ENCODE data around the gene SRP9.
A peak's percentile ranks its signal among the peaks of the same experiment; 100 is the strongest.
"Not testable (repeated sequence)": the region's sequence is repeated elsewhere in the genome, so short reads cannot be mapped to it uniquely, and the experiment has no call there.

Gene SRP9

DNA sequence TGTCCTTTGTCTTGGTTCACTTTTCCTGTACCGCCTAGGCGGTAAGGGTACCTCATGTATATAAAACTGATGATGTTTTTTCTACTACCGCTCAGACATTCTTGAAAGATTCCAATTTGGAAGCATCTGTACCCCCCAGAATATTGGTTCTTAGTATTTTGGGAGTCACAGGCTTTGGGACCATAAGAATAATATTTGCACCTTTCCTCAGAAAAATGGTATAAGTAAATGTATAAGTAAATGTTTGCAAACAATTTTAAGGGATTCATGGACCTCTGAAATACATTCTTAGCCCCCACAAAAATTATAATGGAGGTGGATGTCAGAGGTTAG is 677 bp downstream of the SRP9 start:
- no peak for FAIRE-seq

DNA sequence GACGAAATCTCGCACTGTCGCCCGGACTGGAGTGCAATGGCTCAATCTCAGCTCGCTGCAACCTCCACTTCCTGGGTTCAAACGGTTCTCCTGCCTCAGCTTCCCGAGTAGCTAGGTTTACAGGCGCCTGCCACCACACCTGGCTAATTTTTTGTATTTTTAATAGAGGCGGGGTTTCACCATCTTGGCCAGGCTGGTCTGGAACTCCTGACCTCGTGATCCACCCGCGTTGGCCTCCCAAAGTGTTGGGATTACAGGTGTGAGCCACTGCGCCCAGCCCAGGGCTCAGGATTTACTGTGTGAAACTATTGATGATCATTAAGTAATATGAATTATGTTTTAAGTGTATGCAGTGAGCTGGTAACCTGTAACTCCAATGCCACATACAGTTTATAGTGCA is 1.5 kb downstream of the SRP9 start:
- FAIRE-seq, result not testable (repeated sequence)

DNA sequence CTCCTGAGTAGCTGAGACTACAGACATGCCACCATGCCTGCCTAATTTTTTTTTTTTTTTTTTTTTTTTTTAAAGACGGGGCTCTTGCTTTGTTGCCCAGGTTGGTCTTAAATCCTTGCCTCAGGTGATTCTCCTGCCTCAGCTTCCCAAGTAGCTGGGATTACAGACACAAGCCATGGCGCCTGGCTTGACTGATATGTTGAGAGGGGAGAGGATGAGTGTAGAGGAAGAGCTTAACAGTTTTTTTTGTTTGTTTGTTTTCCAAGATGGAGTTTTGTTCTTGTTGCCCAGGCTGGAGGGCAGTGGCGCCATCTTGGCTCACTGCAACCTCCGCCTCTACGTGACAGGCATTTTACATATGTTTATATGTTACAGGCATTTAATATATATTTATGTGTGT is 2.5 kb downstream of the SRP9 start:
- no peak for FAIRE-seq

DNA sequence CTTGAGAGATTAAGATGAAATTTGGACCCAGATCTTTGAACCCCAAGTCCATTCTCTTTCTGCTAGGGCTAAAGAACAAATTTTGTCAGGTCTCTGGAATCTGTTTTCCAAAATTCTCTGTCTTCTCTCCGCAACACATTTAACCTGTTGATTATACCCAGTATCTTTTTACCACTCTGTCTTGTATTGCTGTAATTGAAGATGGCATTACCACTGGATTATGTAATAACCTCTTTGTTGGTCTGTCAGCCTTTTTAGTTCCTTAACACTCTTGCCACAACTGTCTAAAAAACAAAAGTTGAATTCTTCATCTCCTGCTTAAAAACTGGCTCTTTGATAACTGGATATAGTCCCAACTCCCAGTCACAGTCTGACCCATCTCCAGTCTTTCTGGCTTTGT is 3.0 kb downstream of the SRP9 start:
- FAIRE-seq, result no peak

DNA sequence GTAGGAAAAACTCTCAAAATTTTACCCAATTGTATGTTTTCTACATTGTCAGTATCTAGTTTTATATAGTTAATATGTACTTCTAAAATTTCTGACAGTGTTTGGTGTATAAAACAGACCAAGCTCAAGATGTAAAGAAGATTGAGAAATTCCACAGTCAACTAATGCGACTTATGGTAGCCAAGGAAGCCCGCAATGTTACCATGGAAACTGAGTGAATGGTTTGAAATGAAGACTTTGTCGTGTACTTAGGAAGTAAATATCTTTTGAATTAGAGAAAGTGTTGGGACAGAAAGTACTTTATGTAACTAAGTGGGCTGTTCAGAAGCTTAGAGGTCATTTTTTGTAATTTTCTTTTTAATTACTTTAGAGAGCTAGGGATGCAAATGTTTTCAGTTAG is 11.5 kb downstream of the SRP9 start:
- FAIRE-seq, result not testable (repeated sequence)

DNA sequence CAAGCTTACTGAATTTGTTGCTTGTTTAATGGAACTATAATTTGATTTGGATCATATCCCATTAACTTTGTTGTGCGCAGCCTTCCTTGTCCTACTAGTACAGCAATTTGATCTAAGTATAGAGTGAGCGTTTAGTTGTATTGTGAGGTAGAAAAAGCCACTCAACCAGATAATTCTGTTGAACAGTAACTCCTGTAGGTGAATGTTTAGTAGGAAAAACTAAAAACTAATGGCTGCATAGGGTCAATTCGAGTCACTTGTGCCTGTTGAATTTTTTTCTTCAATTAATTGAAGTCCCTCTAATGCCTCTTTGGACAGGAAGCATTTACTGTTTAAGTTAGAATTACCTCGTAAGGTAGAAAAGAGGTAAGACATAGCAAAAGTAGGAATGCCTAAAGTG is 17.3 kb downstream of the SRP9 start:
- FAIRE-seq, result no peak

DNA sequence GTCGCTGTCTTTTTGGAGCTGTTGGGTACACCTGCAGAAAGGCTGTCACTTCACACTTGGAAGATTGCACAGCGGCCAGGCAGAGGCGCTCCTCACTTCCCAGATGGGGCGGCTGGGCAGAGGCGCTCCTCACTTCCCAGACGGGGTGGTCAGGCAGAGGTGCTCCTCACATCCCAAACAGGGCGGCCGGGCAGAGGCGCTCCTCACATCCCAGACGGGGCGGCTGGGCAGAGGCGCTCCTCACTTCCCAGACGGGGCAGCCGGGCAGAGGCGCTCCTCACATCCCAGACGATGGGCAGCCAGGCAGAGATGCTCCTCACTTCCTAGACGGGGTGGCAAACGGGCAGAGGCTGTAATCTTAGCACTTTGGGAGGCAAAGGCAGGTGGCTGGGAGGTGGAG is 18.5 kb downstream of the SRP9 start:
- not testable (repeated sequence) for FAIRE-seq

DNA sequence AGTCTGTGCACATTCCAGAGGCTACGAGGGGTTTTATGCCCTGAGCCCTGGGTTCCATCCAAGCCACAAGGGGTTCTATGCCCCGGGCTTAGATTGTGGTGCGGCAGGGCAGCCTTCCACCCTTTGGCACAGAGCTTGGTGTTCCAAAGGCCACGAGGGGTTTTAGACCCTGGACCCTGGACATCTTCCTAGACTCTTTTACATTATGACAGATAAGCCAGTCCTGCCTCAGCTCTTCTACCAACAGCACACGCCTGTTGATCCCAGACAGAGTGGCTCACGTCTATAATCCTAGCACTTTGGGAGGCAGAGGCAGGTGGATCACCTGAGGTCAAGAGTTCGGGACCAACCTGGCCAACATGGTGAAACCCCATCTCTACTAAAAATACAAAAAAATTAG is 23.5 kb downstream of the SRP9 start:
- FAIRE-seq, result not testable (repeated sequence)

DNA sequence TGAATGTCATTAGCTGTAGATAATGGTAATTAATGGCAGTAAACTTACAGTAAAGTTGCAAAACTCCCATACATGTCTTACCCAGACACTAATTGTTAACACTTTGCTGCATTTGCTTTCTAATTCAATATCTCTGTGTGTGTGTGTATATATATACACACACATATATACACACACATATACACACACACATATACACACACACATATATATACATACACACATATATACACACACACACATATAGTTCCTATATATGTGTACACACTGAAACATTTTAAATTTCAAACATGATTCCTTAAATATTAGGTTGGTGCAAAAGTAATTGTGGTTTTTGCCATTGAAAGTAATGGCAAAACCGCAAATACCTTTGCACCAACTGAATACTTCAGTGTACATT is 28.6 kb downstream of the SRP9 start:
- no peak for FAIRE-seq

DNA sequence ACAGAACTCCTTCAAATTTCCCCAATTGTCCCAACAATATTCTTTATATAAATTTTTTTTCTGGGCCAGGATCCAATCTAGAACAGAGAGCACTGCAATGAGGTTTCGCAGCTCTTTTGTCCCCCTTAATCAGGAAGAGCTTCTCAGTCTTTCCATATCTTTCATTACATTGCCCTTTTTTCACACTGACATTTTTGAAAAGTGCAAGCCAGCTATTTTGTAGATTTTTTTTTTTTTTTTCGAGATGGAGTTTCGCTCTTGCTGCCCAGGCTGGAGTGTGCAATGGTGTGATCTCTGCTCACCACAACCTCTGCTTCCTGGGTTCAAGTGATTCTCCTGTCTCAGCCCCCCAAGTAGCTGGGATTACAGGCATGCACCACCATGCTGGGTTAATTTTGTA is 29.1 kb downstream of the SRP9 start:
- FAIRE-seq, result not testable (repeated sequence)

DNA sequence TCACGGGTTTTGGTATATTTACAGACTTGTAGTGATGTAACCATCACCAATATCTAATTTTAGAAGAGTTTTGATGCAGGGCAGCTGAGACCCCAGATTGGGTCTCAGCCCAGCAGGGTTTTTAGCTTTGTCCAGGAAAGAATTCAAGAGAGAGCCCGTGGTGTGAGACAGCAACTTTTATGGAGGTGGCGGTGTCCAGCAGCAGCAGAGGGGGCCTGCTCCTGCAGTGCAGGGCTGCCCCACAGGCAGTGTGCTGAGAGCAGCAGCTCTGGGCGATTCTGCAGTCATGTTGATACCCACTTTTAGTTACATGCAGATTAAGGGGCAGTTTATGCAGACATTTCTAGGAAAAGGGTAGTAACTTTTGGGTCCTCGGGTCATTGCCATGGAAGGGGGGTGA is 30.5 kb downstream of the SRP9 start:
- FAIRE-seq, result no peak

DNA sequence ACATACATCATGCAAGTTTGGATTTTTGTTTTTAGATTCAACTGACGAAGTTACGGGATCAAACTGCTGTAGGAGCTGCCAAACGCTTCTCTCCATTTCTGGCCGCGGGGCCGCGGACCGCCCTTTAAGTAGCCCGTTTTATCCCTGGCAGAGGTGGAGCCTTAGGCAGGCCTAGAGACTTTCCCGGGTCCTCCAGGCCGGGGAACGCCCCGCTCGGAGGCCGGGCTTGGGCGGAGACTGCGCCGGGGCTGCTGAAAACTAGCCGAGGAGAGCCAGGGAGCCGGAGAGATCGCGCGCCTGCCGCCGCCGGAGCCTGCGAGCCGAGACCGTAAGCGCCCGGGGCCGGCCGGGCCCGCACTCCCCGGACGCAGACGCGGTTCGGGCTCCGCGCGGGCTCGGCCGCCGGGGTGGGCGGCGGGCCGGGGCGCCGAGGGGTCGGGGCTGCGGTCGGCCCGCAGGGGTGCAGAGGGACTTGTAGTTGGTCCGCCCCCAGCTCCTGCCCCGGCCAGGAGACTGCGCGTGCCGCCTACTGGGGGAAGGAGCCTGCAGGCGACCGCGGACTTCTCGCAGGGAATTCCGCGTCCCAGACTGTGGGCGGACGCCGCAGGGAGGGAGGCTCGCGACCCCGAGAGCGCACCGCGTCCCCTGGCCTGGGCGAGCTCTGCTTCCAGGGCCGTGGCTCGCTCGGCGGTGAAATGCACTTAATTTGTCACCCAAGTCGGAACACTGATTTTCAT is 32.4 kb downstream of the SRP9 start, which contains the start of gene EPHX1:
Gene EPHX1 (plus strand): TSS at position 283 of the 737 bp plus-strand sequence. CDS start 18,606 bp downstream, outside the sequence.
- peak; percentile 3 for FAIRE-seq

DNA sequence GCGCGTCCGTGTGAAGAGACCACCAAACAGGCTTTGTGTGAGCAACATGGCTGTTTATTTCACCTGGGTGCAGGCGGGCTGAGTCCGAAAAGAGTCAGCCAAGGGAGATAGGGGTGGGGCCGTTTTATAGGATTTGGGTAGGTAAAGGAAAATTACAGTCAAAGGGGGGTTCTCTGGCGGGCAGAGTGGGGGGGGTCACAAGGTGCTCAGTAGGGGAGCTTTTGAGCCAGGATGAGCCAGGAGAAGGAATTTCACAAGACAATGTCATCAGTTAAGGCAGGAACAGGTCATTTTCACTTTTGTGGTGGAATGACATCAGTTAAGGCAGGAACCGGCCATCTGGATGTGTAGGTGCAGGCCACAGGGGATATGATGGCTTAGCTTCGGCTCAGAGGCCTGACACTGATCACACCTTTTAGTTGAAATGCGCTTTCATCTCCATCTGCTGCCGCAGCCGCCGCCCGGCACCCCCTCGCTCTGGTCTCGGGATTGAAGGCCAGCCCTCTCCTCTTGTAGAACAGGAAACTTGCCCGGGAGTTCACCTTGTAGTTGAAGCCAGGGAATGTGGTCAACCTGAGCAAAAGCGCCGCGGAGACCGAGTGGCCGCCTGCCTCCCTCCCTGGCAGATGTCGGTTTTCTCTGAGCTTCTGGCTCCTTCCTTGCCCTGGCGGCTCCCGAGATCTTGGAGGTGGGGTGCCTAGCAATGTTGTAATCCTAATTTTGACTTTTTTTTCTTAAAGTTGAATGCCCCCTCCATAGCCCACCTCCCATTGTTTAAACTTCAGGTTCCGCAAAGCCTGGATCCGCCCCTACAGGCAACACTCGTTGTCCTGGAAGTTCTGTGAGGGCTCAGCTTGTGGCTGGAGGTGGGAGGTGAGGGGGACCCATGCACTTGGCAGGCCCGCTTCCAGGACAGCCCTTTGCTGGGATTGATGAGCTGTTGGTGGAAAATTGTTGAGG is 33.2 kb downstream of the SRP9 start:
- FAIRE-seq, result not testable (repeated sequence)

DNA sequence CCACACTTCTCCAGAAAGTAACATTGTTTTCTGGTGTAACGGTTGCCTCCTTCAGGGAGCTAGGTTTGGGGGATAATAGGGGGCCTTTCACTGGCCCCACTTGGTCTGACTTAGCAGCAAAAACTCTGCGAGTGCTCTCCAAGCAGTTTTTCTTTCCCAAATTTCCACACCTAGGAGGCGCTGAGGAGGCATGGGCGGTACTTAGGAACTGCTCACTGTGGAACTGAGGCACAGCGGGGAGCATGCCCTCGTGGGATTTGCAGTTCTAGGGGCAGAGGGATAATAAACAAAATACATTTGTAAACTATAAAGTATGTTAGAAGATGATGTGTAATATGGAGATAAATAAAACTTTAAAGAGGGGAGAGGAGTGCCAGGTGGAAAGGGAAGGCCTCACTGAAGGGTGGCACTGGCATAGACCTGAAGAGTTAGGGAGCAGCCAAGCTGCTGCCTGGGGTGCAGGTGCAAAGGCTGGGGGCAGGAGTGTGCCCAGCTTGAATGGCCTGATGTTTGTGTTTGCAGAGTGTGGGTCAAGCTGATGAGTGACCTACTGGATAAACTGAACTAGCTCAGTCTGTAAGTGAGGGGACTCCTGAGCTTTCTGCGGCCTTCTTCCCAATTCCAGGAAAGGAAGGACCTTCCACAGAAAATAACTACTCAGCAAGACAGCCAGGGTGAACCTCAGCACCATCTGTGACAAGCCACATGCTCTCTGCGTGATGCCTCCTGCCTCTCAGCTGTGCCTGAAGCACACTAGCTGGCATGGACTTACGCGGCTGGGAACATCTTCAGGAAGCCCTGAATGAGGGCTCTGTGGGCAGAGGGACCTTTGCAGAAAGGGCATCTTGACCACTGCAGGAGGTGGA is 34.2 kb downstream of the SRP9 start:
- FAIRE-seq, result no peak

DNA sequence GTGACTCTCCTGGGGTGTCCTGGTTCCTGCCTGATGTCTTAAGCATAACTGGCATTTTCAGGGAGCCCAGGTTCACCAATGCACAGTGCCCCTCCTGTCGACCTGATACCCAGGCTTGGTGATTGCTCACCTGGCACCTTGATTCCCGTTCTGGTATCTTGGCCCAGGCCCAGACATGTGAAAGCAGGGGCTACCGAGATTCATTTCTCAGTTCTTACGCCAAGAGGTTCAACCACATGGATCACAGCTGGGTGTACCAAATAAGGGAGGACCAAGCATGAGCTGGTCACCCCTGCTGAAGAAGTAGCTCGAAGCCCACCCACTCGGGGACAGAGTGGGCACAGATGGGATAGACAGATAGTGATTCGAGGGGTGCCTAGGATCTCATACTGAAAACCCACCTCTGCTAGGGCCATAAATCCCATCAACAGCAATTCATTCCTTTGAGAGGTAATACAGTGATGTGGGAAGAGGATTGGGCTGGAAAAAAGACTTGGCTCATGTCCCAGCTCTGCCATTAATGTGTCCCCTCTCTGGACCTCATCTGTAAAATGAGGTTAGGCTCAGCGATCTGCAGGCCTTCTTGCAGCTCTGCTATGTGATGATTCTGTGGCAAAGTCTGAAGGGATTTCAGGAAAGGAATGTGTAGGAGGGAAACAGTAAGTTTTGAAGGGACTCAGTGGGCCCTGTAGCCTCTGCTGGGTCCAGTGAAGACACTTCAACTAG is 35.0 kb downstream of the SRP9 start:
- FAIRE-seq, result no peak

DNA sequence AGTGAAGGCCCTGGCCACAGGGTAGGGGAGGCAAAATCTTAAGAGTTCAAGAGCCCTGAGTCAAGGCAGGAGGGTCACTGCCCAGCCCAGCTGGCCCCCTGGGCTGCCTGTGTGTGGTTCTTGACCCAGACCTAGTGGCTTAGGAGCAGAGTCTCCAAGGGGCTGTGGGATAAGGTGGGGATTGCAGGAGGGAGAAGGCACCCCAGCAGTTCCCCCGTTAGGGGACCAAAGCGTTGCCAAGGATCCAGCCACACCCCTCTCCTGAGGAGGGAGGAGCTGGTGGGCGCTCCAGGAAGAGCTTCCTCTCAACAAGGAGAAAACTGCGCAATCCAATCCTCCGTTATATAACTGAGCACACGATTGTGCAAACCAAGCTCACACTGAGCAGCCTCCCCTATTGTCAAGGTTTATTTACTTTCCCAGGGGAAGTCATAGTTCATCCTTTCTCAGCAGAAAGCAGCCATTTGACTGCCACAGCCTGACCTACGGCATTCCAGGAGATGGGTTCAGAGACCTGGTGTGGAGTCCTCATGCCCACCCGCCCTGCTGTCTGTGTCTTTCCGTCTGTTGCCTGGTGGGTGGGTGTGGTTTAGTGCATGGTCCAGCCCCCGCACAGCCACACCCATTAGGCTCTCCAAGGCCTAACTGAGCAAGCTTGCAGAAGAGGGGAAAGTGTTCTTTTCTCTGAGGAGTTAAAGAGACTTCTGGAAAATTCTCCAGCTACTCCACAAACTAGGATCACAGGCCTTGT is 35.8 kb downstream of the SRP9 start:
- FAIRE-seq, result no peak

DNA sequence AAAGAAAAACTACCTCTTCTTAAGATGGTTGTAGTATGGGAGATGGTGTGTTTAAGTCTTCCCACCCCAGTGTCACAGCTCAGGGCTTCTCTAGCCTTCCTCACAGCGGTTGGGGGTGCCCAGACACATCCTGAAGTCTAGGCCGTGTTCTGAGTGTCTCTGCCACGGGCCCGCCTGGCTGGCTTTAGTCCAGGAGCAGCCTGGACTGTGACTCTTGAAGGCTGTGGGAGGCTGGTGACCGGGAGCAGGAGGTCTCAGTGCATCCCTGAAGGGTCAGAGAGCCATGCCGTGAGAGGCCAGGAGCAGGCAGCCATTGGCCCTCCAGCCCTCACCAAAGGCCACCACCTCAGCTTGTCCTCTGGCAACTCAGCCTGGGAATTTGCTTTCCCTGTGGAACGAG is 36.8 kb downstream of the SRP9 start:
- FAIRE-seq, result no peak

DNA sequence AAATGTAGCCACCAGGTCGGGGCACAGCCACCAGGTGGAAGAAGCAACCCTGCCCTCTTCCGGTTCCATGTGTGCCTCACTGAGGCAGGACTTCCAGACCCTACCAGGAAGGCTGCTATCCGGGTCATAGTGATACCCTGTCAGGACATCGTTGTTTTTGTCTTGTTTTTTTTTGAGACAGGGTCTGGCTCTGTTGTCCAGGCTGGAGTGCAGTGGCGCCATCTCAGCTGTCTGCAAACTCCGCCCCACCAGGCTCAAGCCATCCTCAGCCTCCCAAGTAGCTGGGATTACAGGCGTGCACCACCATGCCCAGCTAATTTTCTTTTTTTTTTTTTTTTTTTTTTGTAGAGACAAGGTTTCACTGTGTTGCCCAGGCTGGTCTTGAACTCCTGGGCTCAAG is 37.5 kb downstream of the SRP9 start:
- not testable (repeated sequence) for FAIRE-seq

DNA sequence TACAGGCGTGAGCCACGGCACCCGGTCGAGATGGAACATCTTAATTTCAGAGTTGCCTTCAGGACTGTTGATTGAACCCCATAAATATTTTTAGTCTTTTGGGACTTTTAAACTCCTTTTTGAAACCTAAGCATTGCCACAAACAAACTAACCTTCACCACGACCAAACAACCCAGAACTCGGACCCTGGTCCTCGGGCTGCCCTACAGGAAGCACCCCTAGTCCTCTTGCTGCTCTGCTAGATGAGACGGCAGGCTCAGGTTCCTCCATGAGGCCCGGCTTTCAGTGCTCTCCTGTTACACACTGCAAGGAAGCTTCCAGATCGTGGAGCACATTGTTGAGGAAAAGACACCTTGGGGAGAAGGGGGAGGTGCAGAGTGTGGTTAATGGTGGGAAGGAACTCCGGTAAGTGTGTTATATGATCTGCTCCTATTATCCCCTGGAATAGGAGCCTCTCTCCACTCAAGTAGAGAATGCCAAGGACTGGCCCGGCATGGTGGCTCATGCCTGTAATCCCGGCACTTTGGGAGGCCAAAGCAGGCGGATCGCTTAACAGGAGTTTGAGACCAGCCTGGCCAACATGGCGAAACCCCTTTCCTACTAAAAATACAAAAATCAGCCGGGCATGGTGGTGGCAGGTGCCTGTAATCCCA is 38.0 kb downstream of the SRP9 start:
- no peak for FAIRE-seq

DNA sequence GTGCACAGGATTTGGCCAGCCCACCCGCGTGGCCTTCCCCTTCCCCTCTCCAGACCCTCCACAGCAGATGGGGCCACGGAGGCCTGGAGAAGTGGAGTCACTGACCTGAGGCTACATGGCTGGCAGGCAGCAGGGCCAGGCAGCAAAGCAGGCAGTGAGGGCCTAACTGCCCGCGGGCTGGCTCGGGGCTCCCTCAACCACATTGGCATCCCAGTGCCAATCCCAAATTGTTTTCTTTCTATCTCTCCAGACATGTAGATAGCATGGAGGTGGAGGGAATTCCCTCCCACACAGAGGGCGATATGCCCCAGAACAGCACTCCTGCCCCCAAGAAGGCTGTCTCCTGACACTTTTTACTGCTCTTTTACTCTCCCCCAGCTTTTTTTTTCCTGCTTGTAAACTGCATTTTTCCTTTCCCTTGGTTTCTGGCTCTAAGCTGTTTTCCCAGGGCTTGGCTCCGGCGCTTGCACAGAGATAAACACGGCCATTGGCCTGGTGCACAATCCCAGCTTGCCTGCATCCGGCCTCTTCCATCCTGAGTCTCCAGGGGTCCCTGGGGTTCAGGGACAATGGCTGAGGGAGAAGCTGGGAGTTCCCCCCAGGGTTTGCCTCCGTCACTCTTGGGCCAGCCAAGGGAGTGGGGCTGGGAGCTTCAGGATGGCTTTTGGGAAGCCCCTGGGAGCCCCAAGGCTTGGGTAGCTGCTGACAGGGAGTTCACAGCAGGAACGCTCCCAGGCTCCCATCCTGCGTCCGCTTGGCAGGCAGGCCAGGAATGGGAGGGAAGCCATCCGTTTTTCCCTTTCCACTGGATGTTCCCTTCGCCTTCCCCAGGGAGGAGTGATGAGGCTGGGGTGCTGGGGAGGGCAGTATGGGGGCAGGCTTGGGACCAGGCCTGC is 39.3 kb downstream of the SRP9 start:
- no peak for FAIRE-seq
